Measurements from ENCODE around the gene FBXW7. TPM values are rescaled to one million over a fixed set of nuclear protein-coding genes. Genes with fewer than 3 reads are reported as not detected.

Gene FBXW7
- total RNA-seq, 2 donors from 2014 or later: 29.3 to 29.5 TPM

GRCh38 chr4:152510349-152511147, 25.3 kb downstream of the FBXW7 start:
- H3K4me1 ChIP-seq: no peaks in the 10 kb centered on the region
- no peak overlapping the region for H3K27ac ChIP-seq
- H3K9ac ChIP-seq (ENCODE audit: low read depth in 2 of 2, low read length in 2 of 2): no peak overlapping the region
- no peaks in the 10 kb centered on the region for H3K9me3 ChIP-seq
- no peak for TF ChIP-seq CTCF (IDR thresholded peaks at IDR 0.05)
- no peak for DNase-seq
- H3K36me3 ChIP-seq: no peaks in the 10 kb centered on the region
- no peak overlapping the region for H3K4me3 ChIP-seq
- intact Hi-C loops (cut with DNase I): no loop called here
- no peaks in the 10 kb centered on the region for H3K27me3 ChIP-seq

- DNase-seq: no peak
- no peaks in the 10 kb centered on the region for H3K36me3 ChIP-seq
- intact Hi-C loops (cut with DNase I): no loop called here
- H3K27me3 ChIP-seq: no peaks in the 10 kb centered on the region
- H3K9ac ChIP-seq (ENCODE audit: low read depth in 2 of 2, low read length in 2 of 2): no peak overlapping the region
- no peak overlapping the region for H3K4me3 ChIP-seq
- TF ChIP-seq CTCF (IDR thresholded peaks at IDR 0.05): no peak
- H3K9me3 ChIP-seq: no peaks in the 10 kb centered on the region
- H3K27ac ChIP-seq: no peak overlapping the region
- H3K4me1 ChIP-seq: no peaks in the 10 kb centered on the region
These were observed 26.2 kb downstream of the FBXW7 start for GRCh38 chr4:152509595-152510225.

- no peak for TF ChIP-seq CTCF (IDR thresholded peaks at IDR 0.05)
- Histone ChIP-seq H3K27me3 (no peaks in the 10 kb centered on the region), H3K36me3 (no peaks in the 10 kb centered on the region), H3K4me3 (no peak overlapping the region), H3K27ac (no peak overlapping the region), H3K9me3 (no peaks in the 10 kb centered on the region), H3K9ac (ENCODE audit: low read depth in 2 of 2, low read length in 2 of 2) (no peak overlapping the region), H3K4me1 (no peaks in the 10 kb centered on the region)
- intact Hi-C loops (cut with DNase I): no loop called here
- no peak for DNase-seq
These were observed 27.1 kb downstream of the FBXW7 start for GRCh38 chr4:152508818-152509217.

- H3K27me3 ChIP-seq: no peaks in the 10 kb centered on the region
- DNase-seq: no peak
- H3K36me3 ChIP-seq: no peaks in the 10 kb centered on the region
- intact Hi-C loops (cut with DNase I): no loop called here
- H3K4me3 ChIP-seq: no peak overlapping the region
- no peaks in the 10 kb centered on the region for H3K4me1 ChIP-seq
- H3K9ac ChIP-seq (ENCODE audit: low read depth in 2 of 2, low read length in 2 of 2): no peak overlapping the region
- no peaks in the 10 kb centered on the region for H3K9me3 ChIP-seq
- no peak overlapping the region for H3K27ac ChIP-seq
- TF ChIP-seq CTCF (IDR thresholded peaks at IDR 0.05): no peak
These were observed 27.5 kb downstream of the FBXW7 start for GRCh38 chr4:152508386-152508785.

- H3K27me3 ChIP-seq: no peaks in the 10 kb centered on the region
- no peaks in the 10 kb centered on the region for H3K9me3 ChIP-seq
- H3K36me3 ChIP-seq: no peaks in the 10 kb centered on the region
- no peak overlapping the region for H3K4me3 ChIP-seq
- no peak for DNase-seq
- no peak for TF ChIP-seq CTCF (IDR thresholded peaks at IDR 0.05)
- no peaks in the 10 kb centered on the region for H3K4me1 ChIP-seq
- intact Hi-C loops (cut with DNase I): loop anchor here (5.0 kb wide), 1 partner anchor 234 kb away; no protein-coding TSS in a partner anchor
- no peak overlapping the region for H3K27ac ChIP-seq
- no peak overlapping the region for H3K9ac ChIP-seq (ENCODE audit: low read depth in 2 of 2, low read length in 2 of 2)
These were observed 32.1 kb downstream of the FBXW7 start for GRCh38 chr4:152503653-152504290.

All from colonic mucosa (tissue), 4 donors.